ENCODE measurements around the gene TPT1.

The TPT1 gene

GRCh38 chr13:45303026-45303425, 38.0 kb downstream of the TPT1 start:
- H3K4me1 ChIP-seq (ENCODE audit: insufficient read depth, low read length, poor library complexity, severe bottlenecking): peaks cover 14% of the 10 kb centered on the region
- no peaks in the 10 kb centered on the region for H3K36me3 ChIP-seq (ENCODE audit: insufficient read depth, low read length)
- H3K9me2 ChIP-seq (replicated peaks; ENCODE audit: low read depth, low read length): no peaks in the 10 kb centered on the region
- no peak overlapping the region for H3K4me3 ChIP-seq (ENCODE audit: low read length, poor library complexity, severe bottlenecking)
- no peak overlapping the region for H3K9ac ChIP-seq (ENCODE audit: low read depth, low read length, poor library complexity, severe bottlenecking)
- H2AFZ ChIP-seq (ENCODE audit: low read length): no peak overlapping the region
- H3F3A ChIP-seq (ENCODE audit: low read depth): no peaks in the 10 kb centered on the region
- no peaks in the 10 kb centered on the region for H3K79me2 ChIP-seq (ENCODE audit: insufficient read depth, low read length)
- no peaks in the 10 kb centered on the region for H3K9me3 ChIP-seq (ENCODE audit: insufficient read depth, low read depth, low read length)
- H4K20me1 ChIP-seq (ENCODE audit: insufficient read depth, low read length, poor library complexity, severe bottlenecking): no peaks in the 10 kb centered on the region
- no peak overlapping the region for H3K4me2 ChIP-seq (ENCODE audit: low read depth, low read length, poor library complexity, severe bottlenecking)
- TF ChIP-seq EZH2phosphoT487 (IDR thresholded peaks at IDR 0.05; ENCODE audit: borderline replicate concordance) (no peak), CTCF (conservative IDR thresholded peaks at IDR 0.05; ENCODE audit: low read length) (no peak)
- no peaks in the 10 kb centered on the region for H3K27me3 ChIP-seq (ENCODE audit: insufficient read depth, low read length, poor library complexity, severe bottlenecking)

- no peaks in the 10 kb centered on the region for H3F3A ChIP-seq (ENCODE audit: low read depth)
Measured at GRCh38 chr13:45302507-45302906, 38.5 kb downstream of the TPT1 start.

GRCh38 chr13:45301263-45301662, 39.7 kb downstream of the TPT1 start:
- Histone ChIP-seq H4K20me1 (ENCODE audit: insufficient read depth, low read length, poor library complexity, severe bottlenecking) (no peaks in the 10 kb centered on the region), H3K4me3 (ENCODE audit: low read length, poor library complexity, severe bottlenecking) (no peak overlapping the region), H3K9ac (ENCODE audit: low read depth, low read length, poor library complexity, severe bottlenecking) (no peak overlapping the region), H3K4me1 (ENCODE audit: insufficient read depth, low read length, poor library complexity, severe bottlenecking) (peaks cover 26% of the 10 kb centered on the region), H3K36me3 (ENCODE audit: insufficient read depth, low read length) (no peaks in the 10 kb centered on the region), H3K9me3 (ENCODE audit: insufficient read depth, low read depth, low read length) (no peaks in the 10 kb centered on the region), H3K79me2 (ENCODE audit: insufficient read depth, low read length) (no peaks in the 10 kb centered on the region), H3F3A (ENCODE audit: low read depth) (no peaks in the 10 kb centered on the region), H3K27me3 (ENCODE audit: insufficient read depth, low read length, poor library complexity, severe bottlenecking) (no peaks in the 10 kb centered on the region), H2AFZ (ENCODE audit: low read length) (no peak overlapping the region), H3K9me2 (replicated peaks; ENCODE audit: low read depth, low read length) (no peaks in the 10 kb centered on the region), H3K4me2 (ENCODE audit: low read depth, low read length, poor library complexity, severe bottlenecking) (no peak overlapping the region)
- no peak for TF ChIP-seq CTCF (conservative IDR thresholded peaks at IDR 0.05; ENCODE audit: low read length)
- no peak for TF ChIP-seq EZH2phosphoT487 (IDR thresholded peaks at IDR 0.05; ENCODE audit: borderline replicate concordance)

More at GRCh38 chr13:45302507-45302906, 38.5 kb downstream of the TPT1 start:
- no peaks in the 10 kb centered on the region for H3K9me2 ChIP-seq (replicated peaks; ENCODE audit: low read depth, low read length)
- H3K36me3 ChIP-seq (ENCODE audit: insufficient read depth, low read length): no peaks in the 10 kb centered on the region
- H4K20me1 ChIP-seq (ENCODE audit: insufficient read depth, low read length, poor library complexity, severe bottlenecking): no peaks in the 10 kb centered on the region
- no peak overlapping the region for H2AFZ ChIP-seq (ENCODE audit: low read length)
- H3K4me1 ChIP-seq (ENCODE audit: insufficient read depth, low read length, poor library complexity, severe bottlenecking): peaks cover 19% of the 10 kb centered on the region
- TF ChIP-seq CTCF (conservative IDR thresholded peaks at IDR 0.05; ENCODE audit: low read length) (no peak), EZH2phosphoT487 (IDR thresholded peaks at IDR 0.05; ENCODE audit: borderline replicate concordance) (no peak)
- H3K9ac ChIP-seq (ENCODE audit: low read depth, low read length, poor library complexity, severe bottlenecking): no peak overlapping the region
- H3K4me3 ChIP-seq (ENCODE audit: low read length, poor library complexity, severe bottlenecking): no peak overlapping the region
- H3K9me3 ChIP-seq (ENCODE audit: insufficient read depth, low read depth, low read length): no peaks in the 10 kb centered on the region
- H3K4me2 ChIP-seq (ENCODE audit: low read depth, low read length, poor library complexity, severe bottlenecking): no peak overlapping the region
- H3K79me2 ChIP-seq (ENCODE audit: insufficient read depth, low read length): no peaks in the 10 kb centered on the region
- H3K27me3 ChIP-seq (ENCODE audit: insufficient read depth, low read length, poor library complexity, severe bottlenecking): no peaks in the 10 kb centered on the region

All from Loucy (cell line).